Measurements from ENCODE around the gene THRAP3.
"Not testable (repeated sequence)": the region's sequence is repeated elsewhere in the genome, so short reads cannot be mapped to it uniquely, and the experiment has no call there.

The THRAP3 gene

DNA sequence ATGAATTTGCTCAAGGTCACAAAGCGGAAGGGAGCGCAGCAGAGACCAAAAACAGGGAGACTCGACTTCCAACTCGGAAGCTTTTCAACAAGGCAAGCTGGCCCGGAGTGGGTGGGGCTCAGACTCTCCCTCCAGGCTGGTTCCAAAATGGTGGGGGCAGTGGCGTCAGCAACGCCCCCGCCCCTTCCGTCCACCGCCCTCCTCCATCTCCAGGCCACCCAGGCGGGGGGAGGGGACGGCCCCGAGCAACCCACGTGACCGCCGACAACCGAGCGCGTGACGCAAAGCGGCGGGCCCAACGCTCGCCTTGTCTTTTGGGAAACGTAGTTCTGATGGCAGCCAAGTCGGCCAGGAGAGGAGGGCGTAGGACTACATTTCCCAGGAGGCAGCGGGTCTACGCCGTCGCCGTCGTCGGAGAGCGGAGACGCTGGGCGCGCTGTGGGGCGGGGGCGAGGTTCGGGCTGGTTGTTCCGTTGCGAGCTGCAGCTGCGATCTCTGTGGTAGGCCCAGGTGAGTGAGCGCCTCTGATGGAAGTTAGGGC is at the start of gene THRAP3:
THRAP3 (plus strand) TSS at position 448 of the 541 bp plus-strand sequence. CDS start 58,121 bp downstream, outside the sequence.
- DNase-seq (ENCODE audit: low spot score): peak; percentile 100

- no peak for DNase-seq (ENCODE audit: low spot score)
Measured at GRCh38 chr1:36174713-36175112, 49.5 kb upstream of the THRAP3 start.

DNA sequence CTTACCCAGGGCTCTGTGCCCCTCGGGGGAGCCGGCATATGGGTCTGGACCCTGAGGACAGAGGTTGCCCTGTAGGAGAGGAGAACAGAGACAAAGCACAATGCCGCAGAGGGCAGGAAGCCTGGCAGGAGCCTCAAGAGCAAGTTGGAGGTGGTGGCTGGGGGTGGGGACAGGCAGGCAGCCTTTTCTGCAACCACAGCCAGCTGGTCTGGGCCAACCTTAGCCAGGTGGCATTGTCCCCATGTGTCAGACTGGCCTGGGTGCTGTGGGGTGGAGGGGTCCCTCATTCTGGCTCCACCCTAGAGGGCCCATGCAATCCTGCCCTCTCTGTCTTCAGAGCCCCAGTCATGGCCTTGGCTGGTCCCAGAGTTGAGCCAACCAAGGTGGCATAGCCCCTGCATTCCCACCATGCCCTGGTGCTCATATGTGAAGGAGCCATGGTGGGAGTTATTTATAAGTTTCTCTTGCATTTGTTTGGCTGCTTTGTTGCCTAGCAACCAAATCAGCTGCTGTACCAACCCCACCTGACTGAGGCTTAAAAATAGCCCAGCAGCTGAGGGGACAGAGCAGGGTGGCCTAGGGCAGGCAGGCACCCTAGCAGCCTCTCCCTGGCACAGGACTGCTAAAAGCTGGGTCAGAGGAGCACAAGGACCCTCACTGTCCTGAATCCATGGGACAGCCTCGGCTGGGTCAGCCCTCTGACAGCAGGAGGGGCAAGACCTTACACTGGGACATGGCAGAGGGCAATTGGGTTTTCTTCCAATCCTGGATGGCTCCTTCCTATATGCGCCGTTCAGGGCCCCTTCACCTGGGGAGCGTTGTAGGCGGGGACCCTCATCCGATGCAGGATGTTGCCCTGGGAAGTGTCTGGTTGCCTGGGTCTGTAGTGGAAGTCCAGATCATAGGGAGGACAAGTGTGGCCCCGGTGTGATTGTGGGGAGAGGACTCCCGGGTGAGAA is 48.8 kb upstream of the THRAP3 start:
- no peak for DNase-seq (ENCODE audit: low spot score)

- no peak for DNase-seq (ENCODE audit: low spot score)
Measured at GRCh38 chr1:36176106-36176949, 47.9 kb upstream of the THRAP3 start.

DNA sequence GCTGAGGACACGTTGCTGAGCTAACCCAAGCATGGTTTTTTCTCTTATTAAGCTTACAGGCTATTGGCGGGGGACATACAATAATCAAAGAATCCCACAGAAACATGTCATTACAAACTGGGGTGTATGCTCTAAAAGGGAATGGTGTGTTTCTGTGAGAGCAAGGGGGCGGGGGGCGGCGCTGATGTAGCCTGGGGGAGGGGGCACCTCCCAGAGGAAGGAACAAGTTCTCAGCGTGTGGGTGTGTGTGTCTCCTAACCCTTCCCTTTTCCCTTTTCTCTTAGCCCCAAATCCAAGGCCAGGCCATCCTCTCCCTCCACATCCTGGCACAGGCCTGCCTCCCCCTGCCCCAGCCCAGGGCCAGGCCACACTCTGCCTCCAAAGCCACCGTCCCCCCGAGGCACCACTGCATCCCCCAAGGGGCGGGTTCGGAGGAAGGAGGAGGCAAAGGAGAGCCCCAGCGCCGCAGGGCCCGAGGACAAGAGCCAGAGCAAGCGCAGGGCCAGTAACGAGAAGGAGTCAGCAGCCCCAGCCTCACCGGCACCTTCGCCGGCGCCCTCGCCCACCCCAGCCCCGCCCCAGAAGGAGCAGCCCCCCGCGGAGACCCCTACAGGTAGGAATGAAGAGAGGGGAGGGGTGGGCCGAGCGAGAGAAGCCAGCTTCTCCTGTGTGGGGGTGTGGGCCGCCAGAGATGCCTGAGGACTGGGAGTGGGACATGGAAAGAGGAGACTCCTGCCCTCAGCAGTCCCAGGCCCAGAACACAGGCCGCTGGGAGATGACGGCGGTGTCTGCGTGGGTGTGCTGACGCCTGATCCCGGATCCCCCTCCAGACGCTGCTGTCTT is 46.4 kb upstream of the THRAP3 start:
- no peak for DNase-seq (ENCODE audit: low spot score)

GRCh38 chr1:36178471-36179219 is 45.6 kb upstream of the THRAP3 start:
- DNase-seq (ENCODE audit: low spot score): no peak

DNA sequence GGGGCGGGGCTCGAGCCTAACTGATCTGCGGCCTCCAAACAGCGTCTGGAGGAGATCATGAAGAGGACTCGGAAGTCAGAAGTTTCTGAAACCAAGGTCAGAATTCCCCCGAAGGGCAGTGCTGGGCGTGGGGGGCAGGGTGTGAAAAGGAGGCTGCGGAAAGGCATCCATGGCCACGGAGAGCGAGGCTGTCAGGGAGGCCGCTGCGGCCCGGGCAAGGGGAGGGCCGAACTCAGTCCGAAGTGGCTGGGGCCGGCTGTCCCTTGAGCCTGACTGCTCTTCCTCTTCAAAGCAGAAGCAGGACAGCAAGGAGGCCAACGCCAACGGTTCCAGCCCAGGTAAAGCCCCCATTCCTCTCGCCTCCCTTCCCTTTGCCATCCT is 45.0 kb upstream of the THRAP3 start:
- no peak for DNase-seq (ENCODE audit: low spot score)

DNA sequence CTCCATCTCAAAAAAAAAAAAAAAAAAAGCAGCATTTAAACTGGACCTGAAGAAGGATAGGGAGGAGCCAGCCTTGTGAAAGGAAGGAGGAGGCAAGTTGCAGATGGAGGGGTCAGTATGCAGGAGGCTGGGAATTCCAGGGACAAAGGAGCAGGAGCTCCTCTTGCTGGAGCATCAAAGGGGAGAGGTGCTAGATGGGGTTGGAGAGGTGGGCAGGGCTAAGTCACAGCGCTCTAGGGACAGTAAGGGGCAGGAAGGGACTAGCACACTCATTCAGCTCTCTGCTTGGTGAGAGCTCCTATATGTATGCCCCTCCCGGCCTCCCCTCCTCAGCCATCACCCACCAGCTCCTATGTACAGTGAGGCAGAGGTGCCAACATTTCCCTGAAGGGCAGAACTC is 41.5 kb upstream of the THRAP3 start:
- DNase-seq (ENCODE audit: low spot score): no peak

DNA sequence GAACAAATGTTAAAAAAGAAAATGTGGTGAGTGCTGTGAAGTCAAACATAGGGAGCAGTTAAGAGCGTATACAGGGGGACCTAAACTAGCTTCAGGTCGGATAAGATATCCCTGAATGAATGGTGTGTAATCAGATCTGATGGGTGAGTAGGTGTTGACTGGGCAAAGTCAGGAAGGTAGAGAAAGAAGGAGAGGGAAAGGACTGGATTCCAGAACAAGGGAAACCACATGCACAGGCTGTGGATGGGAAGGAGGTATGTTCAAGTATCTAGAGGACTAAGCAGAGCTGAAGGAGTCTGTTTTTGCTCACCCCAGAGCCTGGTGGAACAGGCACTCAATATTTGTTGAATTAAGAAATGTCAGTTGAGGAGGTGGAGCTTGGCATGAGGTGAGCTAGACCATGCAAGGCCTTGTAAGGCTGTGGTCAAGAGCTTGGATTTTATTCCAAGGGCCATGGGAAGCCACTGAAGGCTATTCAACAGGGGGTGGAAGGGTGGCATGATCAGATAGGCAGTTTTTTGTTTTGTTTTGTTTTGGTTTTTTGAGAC is 40.9 kb upstream of the THRAP3 start:
- DNase-seq (ENCODE audit: low spot score): no peak

DNA sequence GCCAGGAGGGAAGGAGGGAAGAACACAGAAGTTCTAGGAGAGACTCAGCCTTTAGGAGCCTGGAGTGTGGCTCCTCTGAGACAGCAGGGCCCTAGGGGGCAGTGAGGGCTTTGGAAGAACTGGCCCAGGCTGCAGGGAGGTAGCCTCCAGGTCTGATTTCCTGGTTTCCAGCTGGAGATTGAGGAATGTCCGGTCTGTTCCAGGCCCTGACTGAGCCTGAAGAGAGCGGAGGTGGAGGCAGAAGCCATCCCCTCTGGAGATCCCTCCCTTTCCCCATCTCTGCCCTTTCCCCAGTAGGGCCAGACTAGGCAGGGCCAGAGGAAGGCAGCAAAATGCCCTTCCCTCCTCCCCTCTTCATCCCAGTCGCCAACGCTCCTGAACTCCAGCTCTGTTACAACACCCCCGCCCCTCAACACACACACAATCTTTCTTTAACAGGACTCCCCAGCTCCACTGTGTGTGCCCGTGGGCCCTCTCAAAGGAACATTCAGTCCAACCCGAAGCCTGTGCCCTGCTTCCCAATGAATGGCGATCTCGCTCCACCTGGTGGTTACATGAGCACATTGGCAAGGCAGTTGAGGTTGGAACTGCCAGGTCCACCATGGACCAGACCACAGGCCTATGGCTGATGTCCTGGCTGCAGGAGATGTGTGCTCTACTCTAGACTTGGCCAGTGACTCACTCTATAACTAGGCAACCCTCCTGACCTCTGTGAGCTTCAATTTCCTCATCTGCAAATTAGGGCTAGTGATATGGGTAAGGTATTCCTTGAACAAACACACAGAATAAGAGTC is 36.2 kb upstream of the THRAP3 start:
- DNase-seq (ENCODE audit: low spot score): peak; percentile 80

DNA sequence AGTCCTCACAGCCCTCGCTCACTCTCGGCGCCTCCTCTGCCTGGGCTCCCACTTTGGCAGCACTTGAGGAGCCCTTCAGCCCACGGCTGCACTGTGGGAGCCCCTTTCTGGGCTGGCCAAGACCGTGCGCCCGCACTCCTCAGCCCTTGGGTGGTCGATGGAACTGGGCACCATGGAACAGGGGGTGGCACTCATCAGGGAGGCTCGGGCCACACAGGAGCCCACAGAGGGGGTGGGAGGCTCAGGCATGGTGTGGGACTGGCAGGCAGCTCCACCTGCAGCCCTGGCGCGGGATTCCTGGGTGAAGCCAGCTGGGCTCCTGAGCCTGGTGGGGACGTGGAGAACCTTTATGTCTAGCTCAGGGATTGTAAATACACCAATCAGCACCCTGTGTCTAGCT is 27.4 kb upstream of the THRAP3 start:
- not testable (repeated sequence) for DNase-seq (ENCODE audit: low spot score)

DNA sequence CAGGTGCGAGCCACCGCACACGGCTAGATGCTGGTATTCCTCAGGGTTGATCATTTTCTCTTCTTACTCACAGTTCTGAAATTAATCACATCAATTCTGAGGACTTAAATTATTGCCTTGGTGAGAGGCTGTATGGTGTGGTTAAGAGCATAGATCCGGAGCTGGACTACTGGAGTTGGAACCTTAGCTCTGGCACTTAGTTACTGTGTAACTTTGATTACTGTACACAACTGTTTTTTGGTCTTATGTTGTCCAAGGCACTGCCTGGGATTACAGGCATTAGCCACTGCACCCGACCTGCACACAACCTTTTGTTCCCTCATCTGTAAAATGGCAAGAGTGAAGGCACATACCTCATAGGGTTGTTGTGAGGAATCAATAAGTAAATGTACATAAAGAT is 25.6 kb upstream of the THRAP3 start:
- no peak for DNase-seq (ENCODE audit: low spot score)

- DNase-seq (ENCODE audit: low spot score): no peak
Measured at GRCh38 chr1:36199934-36200741, 24.1 kb upstream of the THRAP3 start.

- no peak for DNase-seq (ENCODE audit: low spot score)
Measured at GRCh38 chr1:36203027-36203553, 21.2 kb upstream of the THRAP3 start.

- DNase-seq (ENCODE audit: low spot score): peak; percentile 75
Measured at GRCh38 chr1:36203554-36204346, 20.5 kb upstream of the THRAP3 start.

- DNase-seq (ENCODE audit: low spot score): no peak
Measured at GRCh38 chr1:36204347-36204909, 19.8 kb upstream of the THRAP3 start.

GRCh38 chr1:36206323-36206858 is 17.9 kb upstream of the THRAP3 start:
- no peak for DNase-seq (ENCODE audit: low spot score)

Measured in left forelimb (tissue), 1 donor.